Smooth muscle cell (in vitro differentiated cells): ENCODE measurements around the gene MRPS35. TPM values are rescaled to one million over a fixed set of nuclear protein-coding genes. Genes with fewer than 3 reads are reported as not detected.

Experiments
- DNase-seq: peaks from one replicate; lab custom pipeline; 2025; ENCODE audit not compliant: unreplicated experiment; lab: John Stamatoyannopoulos, UW
- H2AFZ ChIP-seq: fragments of 200-600 bp; sonication (generic); 2 replicates; pipeline ENCODE4 v1.6.0; 2016; ENCODE audit warnings: antibody characterized with exemption, low read depth, mild to moderate bottlenecking
- H3F3A ChIP-seq: fragments of 200-600 bp; sonication (generic); 2 replicates; pipeline ENCODE4 v1.6.0; 2017; ENCODE audit warnings: antibody characterized with exemption, low read depth
- H3K27ac ChIP-seq: fragments of 200-600 bp; sonication (generic); 2 replicates; pipeline ENCODE4 v1.5.1; 2016; ENCODE audit warnings: low read depth, mild to moderate bottlenecking
- H3K27me3 ChIP-seq: fragments of 200-600 bp; sonication (generic); 2 replicates; pipeline ENCODE4 v1.6.1; 2016; ENCODE audit warnings: low read depth, mild to moderate bottlenecking
- H3K36me3 ChIP-seq: fragments of 200-600 bp; sonication (generic); 2 replicates; pipeline ENCODE4 v1.5.1; 2016; ENCODE audit warnings: low read depth
- H3K4me1 ChIP-seq: fragments of 200-600 bp; sonication (generic); 2 replicates; pipeline ENCODE4 v1.5.1; 2016; ENCODE audit warnings: low read depth
- H3K4me2 ChIP-seq: fragments of 200-600 bp; sonication (generic); 2 replicates; pipeline ENCODE4 v1.6.0; 2016; ENCODE audit warnings: mild to moderate bottlenecking
- H3K4me3 ChIP-seq: fragments of 200-600 bp; sonication (generic); 2 replicates; pipeline ENCODE4 v1.5.1; 2016; ENCODE audit warnings: mild to moderate bottlenecking
- H3K79me2 ChIP-seq: fragments of 200-600 bp; sonication (generic); 2 replicates; pipeline ENCODE4 v1.6.0; 2016; ENCODE audit warnings: low read depth, mild to moderate bottlenecking
- H3K9ac ChIP-seq: fragments of 200-600 bp; sonication (generic); 2 replicates; pipeline ENCODE4 v1.6.0; 2016; ENCODE audit warnings: low read depth
- H3K9me3 ChIP-seq: fragments of 200-600 bp; sonication (generic); replicated peaks from 2 replicates; pipeline ENCODE4 v1.5.1; 2016; ENCODE audit warnings: low read depth
- H4K20me1 ChIP-seq: fragments of 200-600 bp; sonication (generic); 2 replicates; pipeline ENCODE4 v1.6.0; 2016; ENCODE audit warnings: low read depth
- WGBS: methylation state at CpG from one replicate; pipeline ENCODE4 v1.1.7; 2016; ENCODE audit warnings: low lambda C conversion rate; 5-methylcytosine and 5-hydroxymethylcytosine counted together
- polyA plus RNA-seq: library from polyadenylated mRNA; unstranded; fragments of >200 nt; fragmentation: Nextera tagmentation; extraction: Ambion mirVana; gene quantifications from 2 replicates; pipeline ENCODE4 v1.2.1, GENCODE V29; 2016
- total RNA-seq: library from RNA; depleted of rRNA; stranded (reverse); fragments of >200 nt; gene quantifications from 2 replicates; pipeline ENCODE4 v1.2.3, GENCODE V29; 2014
- TF ChIP-seq, protein P1 (sequence below): fragments of 200-600 bp; sonication (generic); IDR thresholded peaks from 2 replicates; pipeline ENCODE4 v1.5.1; 2017; ENCODE audit warnings: borderline replicate concordance, mild to moderate bottlenecking, antibody characterized with exemption; ENCODE audit not compliant: insufficient read depth, poor library complexity, severe bottlenecking

Gene MRPS35
- total and polyA plus RNA-seq, 2 experiments from 2014 or later, result 51.6 to 77.1 TPM

DNA sequence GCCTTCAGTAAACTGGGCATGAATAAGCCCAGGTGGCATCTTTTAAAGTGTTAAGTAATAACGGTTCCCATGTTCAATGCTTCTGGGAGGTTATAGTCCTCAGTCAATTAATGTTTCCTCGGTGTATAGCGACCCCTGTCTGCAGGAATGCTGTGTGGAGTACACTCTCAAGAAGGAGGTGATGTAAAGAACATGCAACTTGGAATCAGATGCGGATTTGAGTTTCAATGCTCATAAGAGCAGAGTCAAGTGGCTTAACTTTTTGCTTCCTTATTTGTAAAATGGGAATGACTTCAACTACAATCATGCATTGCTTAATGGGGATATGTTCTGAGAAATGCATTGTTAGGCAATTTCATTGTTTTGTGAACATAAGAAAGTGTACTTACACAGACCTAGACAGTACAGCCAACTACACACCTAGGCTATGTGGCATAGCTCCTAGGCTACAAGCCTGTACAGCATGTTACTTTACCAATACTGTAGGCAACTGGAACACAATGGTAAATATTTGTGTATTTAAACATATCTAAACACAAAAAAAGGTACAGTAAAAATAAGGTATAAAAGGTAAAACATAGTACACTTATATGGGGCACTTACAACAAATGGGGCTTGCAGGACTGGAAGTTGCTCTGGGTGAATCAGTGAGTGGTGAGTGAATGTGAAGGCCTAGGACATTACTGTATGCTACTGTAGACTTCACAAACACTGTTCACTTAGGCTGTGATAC lies 6.7 kb upstream of the MRPS35 start:
- no peak overlapping the region for H3K9ac ChIP-seq
- 15% methylated on average over 4 of the region's 4 CpGs for WGBS
- H3K4me3 ChIP-seq, result no peak overlapping the region
- no peaks in the 10 kb centered on the region for H3F3A ChIP-seq
- no peak overlapping the region for H2AFZ ChIP-seq
- H3K79me2 ChIP-seq, result no peaks in the 10 kb centered on the region
- no peaks in the 10 kb centered on the region for H3K36me3 ChIP-seq
- TF ChIP-seq, protein P1, sequence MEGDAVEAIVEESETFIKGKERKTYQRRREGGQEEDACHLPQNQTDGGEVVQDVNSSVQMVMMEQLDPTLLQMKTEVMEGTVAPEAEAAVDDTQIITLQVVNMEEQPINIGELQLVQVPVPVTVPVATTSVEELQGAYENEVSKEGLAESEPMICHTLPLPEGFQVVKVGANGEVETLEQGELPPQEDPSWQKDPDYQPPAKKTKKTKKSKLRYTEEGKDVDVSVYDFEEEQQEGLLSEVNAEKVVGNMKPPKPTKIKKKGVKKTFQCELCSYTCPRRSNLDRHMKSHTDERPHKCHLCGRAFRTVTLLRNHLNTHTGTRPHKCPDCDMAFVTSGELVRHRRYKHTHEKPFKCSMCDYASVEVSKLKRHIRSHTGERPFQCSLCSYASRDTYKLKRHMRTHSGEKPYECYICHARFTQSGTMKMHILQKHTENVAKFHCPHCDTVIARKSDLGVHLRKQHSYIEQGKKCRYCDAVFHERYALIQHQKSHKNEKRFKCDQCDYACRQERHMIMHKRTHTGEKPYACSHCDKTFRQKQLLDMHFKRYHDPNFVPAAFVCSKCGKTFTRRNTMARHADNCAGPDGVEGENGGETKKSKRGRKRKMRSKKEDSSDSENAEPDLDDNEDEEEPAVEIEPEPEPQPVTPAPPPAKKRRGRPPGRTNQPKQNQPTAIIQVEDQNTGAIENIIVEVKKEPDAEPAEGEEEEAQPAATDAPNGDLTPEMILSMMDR, result peak; percentile 89
- no peak overlapping the region for H3K27ac ChIP-seq
- H3K9me3 ChIP-seq, result no peaks in the 10 kb centered on the region
- peak; percentile 5 for DNase-seq
- H3K4me2 ChIP-seq, result no peak overlapping the region
- no peaks in the 10 kb centered on the region for H4K20me1 ChIP-seq
- no peaks in the 10 kb centered on the region for H3K4me1 ChIP-seq
- H3K27me3 ChIP-seq, result no peaks in the 10 kb centered on the region

DNA sequence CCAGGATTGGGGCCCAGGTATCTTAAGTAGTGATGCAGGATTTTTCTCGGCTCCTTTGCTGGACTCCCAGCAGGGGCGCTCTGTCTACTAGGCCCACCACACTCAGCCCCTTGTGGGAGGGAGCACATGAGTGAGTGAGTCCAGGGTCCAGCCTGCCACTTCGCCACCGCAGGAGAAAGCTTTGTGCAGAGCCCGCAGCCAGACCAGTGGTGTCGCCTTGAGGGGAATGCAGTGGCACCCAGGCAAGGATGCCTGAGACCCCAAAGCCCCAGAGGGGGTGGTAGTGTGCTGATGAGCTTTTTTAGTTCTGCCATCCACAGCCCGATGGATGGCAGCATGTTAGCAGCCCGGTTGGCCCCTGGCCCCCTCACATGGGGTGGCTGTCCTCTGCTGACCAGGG lies 5.4 kb upstream of the MRPS35 start:
- Histone ChIP-seq H3K9me3 (no peaks in the 10 kb centered on the region), H3K27ac (no peak overlapping the region), H3K4me2 (no peak overlapping the region), H3K36me3 (no peaks in the 10 kb centered on the region), H2AFZ (no peak overlapping the region), H4K20me1 (no peaks in the 10 kb centered on the region), H3K9ac (no peak overlapping the region), H3K4me3 (no peak overlapping the region), H3F3A (no peaks in the 10 kb centered on the region), H3K27me3 (no peaks in the 10 kb centered on the region), H3K79me2 (no peaks in the 10 kb centered on the region), H3K4me1 (no peaks in the 10 kb centered on the region)
- no peak for DNase-seq
- WGBS, result 82% methylated on average over 8 of the region's 8 CpGs
- TF ChIP-seq, protein P1, result no peak

DNA sequence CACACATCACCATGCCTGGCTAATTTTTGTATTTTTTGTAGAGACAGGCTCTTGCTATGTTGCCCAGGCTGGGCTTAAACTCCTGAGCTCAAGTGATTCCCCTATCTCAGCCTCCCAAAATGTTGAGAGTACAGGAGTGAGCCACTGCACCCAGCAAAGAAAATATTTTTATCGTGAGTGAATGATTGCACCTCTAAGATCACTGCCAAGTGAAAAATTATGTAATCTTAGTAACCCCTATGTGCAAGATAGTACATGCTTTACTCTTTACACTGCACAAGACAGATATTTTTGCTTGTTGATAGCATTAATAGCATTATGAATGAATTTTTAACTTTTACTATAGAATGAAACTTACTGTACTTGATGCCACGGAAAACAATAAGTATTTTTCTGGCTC lies 3.4 kb upstream of the MRPS35 start:
- Histone ChIP-seq H3K9me3 (no peaks in the 10 kb centered on the region), H3F3A (no peaks in the 10 kb centered on the region), H3K9ac (no peak overlapping the region), H3K36me3 (no peaks in the 10 kb centered on the region), H4K20me1 (peaks cover 1% of the 10 kb centered on the region), H3K27me3 (no peaks in the 10 kb centered on the region), H3K79me2 (peaks cover 16% of the 10 kb centered on the region), H2AFZ (no peak overlapping the region), H3K27ac (no peak overlapping the region), H3K4me1 (peaks cover 8% of the 10 kb centered on the region), H3K4me2 (no peak overlapping the region), H3K4me3 (no peak overlapping the region)
- no peak for DNase-seq
- TF ChIP-seq, protein P1, result no peak
- WGBS, result 98% methylated on average over 2 of the region's 2 CpGs

DNA sequence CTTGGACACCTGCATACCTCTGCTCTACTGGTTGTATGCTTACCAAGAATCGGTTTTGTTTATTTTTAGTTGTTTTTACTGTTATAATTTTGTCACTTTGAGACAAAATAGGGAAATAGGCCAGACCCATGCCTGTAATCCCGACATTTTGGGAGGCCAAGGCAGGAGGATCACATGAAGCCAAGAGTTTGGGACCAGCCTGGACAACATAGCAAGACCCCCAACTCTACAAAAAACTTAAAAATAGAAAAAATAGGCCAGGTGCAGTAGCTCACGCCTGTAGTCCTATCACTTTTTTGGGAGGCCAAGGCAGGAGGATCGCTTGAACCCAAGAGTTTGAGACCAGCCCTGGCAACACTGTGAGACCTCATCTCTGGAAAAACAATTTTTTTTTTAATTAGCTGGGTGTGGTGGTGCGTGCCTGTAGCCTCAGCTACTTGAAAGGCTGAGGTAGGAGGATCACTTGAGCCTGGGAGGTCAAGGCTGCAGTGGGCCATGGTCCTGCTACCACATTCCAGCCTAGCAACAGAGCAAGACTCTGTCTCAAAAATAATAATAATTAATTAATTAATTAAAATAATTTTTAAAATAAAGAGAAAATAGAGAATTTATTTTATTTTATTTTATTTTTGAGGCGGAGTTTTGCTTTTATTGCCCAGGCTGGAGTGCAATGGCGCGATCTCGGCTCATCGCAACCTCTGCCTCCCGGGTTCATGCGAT lies 1.3 kb upstream of the MRPS35 start:
- peak overlapping the region; percentile 73 for H3K27ac ChIP-seq
- no peak overlapping the region for H2AFZ ChIP-seq
- TF ChIP-seq, protein P1, result no peak
- no peaks in the 10 kb centered on the region for H3K9me3 ChIP-seq
- peaks cover 37% of the 10 kb centered on the region for H3K79me2 ChIP-seq
- H3F3A ChIP-seq, result no peaks in the 10 kb centered on the region
- H3K4me2 ChIP-seq, result no peak overlapping the region
- H3K36me3 ChIP-seq, result no peaks in the 10 kb centered on the region
- no peak for DNase-seq
- H3K9ac ChIP-seq, result no peak overlapping the region
- WGBS, result 97% methylated on average over 12 of the region's 12 CpGs
- peaks cover 10% of the 10 kb centered on the region for H3K4me1 ChIP-seq
- H4K20me1 ChIP-seq, result peaks cover 6% of the 10 kb centered on the region
- no peak overlapping the region for H3K4me3 ChIP-seq
- no peaks in the 10 kb centered on the region for H3K27me3 ChIP-seq
